ENCODE measurements around the gene MZF1.

The MZF1 gene

GRCh38 chr19:58514564-58515022 lies 58.5 kb downstream of the MZF1 start:
- DNase-seq (ENCODE audit: low spot score) (no peak), FAIRE-seq (no peak)

DNA sequence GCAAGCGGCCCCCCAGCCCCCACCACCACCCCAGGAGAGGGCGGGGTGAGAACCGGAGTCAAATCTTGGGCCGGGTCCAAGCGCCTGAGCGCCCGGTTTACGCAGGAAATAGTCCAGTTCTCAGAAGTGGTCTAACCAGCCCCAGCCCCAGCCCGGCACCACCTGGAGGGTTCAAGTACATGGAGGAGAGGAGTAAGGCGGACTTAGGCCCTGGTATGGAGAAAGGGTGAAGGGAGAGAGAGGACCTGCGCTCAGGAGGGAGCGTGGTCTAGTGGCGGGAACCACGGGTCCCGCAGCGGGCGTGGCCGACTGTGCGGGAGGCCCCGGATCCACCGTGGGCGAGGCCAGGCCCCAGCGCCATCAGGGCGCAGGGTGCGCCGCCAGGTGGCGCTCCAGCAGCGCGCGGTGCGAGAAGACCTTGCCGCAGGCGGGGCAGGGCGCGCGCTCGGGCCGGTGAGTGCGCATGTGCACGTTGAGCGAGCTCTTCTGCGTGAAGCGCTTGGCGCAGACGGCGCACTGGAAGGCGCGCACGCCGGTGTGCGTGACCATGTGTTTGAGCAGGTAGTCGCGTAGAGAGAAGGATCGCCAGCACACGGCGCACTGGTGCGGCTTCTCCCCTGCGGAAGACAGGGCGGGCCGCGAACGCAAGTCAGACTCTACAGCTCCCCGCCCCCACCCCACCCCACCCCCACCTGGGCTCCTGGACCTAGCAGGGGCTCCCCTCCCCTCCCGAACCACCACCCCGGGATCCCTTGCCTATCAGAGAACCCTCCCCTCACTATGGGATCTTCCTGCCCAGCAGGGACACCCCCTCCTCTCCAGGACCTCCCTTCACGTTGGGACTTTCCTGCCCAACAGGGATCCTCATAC lies 59.2 kb downstream of the MZF1 start:
- FAIRE-seq (no peak), DNase-seq (ENCODE audit: low spot score) (no peak)

GRCh38 chr19:58513213-58513693 lies 59.9 kb downstream of the MZF1 start:
- DNase-seq (ENCODE audit: low spot score) (no peak), FAIRE-seq (no peak)

All from urothelium cell line (cell line).